ENCODE measurements around the gene MOB4.
"Not testable (repeated sequence)": the region's sequence is repeated elsewhere in the genome, so short reads cannot be mapped to it uniquely, and the experiment has no call there.

MOB4 gene

DNA sequence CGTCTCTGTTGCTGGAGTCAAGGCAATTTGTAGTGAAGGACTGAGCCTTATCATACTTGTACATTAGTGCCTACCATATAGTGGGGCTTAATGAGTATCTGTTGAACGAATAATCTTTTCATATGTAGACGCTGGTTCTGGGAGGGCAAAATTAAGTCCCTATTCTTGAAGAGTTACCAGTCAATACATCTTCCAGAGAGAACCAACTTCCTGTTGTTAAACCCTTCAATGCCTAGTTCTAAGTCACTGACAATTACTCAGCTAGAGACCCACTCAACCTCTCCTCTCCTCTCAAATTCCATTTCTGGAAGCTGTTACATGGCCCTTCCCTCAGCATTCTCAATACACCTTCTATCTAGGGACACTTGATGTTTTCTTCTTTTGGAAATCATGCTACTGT is 1.1 kb upstream of the MOB4 start:
- no peak for DNase-seq (ENCODE audit: low read depth)

- no peak for DNase-seq (ENCODE audit: low read depth)
Measured at GRCh38 chr2:197515315-197515738, 539 bp upstream of the MOB4 start.

- no peak for DNase-seq (ENCODE audit: low read depth)
Measured at GRCh38 chr2:197516393-197516761, 511 bp downstream of the MOB4 start.

DNA sequence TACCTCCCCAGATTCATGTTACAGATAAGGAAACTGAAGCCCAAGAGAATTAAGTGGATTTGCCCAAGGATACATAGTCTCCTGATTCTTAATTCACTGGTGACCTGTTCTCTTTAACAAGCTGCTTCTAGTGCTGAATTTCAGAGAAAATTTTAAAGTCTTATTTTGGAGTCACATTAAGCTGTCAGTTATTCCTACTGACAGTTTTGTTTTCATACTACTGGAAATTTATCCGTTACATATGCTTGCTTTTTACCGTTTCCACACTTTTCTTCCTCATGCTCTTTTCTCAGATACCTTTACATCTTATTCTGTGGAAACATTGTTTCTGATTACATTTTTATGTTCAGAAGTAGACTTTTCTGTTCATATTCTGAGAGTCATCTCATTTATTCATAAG is 1.3 kb downstream of the MOB4 start:
- DNase-seq (ENCODE audit: low read depth) = no peak

- DNase-seq (ENCODE audit: low read depth) = no peak
Measured at GRCh38 chr2:197538412-197538811, 22.5 kb downstream of the MOB4 start.

DNA sequence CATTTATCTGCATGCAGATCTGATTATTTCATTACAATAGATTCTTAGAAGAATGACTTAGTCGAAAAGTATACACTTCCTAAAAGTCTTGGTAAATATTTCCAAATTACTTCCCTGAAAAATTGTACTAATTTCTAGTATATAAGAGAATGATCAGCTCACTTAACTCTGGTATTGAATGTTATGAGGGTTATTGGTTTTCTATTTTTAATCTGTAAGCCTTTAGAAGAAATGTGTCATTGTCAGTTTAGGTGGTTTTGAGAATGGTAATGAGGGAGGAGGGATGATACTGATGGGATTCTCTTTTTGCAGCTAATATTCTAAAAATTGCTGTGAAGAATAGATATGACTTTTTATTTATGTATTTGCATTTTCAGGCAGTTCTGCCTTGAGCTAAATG is 23.9 kb downstream of the MOB4 start:
- no peak for DNase-seq (ENCODE audit: low read depth)

DNA sequence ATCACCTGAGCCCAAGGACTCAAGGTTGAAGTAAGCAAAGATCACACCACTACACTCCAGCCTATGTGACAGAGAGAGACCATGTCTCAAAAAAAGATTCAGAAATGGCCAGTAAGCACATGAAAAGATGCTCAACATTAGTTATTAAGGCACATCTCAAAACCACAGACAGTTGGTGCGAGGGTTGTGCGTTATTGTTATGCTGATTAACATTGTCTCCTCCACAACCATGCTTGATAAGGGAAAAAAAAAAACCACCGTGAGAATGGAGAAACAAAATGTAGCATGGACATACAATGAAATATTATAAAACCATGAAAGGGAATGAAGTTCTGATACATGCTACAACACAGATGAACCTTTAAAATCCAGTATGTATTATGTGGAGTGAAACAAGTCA is 27.3 kb downstream of the MOB4 start:
- DNase-seq (ENCODE audit: low read depth) = no peak

- no peak for DNase-seq (ENCODE audit: low read depth)
Measured at GRCh38 chr2:197547163-197547900, 31.5 kb downstream of the MOB4 start.

- no peak for DNase-seq (ENCODE audit: low read depth)
Measured at GRCh38 chr2:197548582-197548981, 32.7 kb downstream of the MOB4 start.

DNA sequence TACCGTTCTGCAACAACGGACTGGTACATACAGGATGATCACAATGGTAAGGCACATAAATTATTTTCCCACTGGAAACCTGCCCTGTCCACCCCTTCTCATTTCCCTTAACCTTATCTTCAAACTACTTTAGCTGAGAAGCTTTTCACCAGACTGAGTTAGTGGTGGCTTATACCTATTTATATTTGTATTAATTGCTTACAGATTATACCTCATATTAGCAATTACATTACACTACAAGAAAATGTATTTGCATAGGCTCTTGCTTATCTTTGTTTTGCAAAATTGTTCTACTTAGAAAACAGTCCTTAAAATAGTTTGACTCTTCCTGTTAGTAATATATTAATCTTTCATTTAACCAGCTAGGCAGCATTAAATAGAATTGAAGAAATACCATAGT is 35.4 kb downstream of the MOB4 start:
- DNase-seq (ENCODE audit: low read depth) = not testable (repeated sequence)

DNA sequence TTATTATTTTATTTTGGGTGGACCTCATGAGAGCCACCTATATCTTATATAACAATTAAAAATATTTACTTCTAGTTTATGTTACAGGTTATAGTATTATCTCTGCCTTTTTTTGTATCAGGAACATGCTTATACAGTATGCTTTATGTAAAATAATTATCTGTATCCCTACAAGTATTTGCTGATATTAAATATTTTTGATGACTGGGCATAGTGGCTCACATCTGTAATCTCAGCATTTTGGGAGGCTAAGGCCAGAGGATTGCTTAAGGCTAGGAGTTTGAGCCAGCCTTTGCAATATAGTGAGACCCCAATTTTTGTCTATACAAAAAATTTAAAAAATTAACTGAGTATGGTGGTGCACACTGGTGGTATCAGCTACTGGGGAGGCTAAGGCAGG is 39.6 kb downstream of the MOB4 start:
- no peak for DNase-seq (ENCODE audit: low read depth)

DNA sequence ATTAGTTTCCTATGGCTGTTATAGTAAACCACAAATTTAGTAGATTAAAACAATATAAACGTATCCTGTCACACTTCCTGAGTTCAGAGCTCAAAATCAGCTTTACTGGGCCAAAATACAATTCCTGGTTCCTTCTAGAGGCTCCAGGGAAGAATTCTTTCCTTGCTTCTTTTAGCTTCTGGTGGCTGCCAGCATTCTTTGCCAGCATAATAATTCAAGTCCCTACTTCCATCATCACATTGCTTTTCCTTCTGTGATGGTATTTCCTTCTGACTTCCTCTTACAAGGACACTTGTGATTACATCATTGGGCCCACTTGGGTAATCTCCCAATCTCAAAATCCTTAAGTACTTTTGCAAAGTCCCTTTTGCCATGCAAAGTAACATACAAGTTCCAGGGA is 40.6 kb downstream of the MOB4 start:
- DNase-seq (ENCODE audit: low read depth) = no peak

DNA sequence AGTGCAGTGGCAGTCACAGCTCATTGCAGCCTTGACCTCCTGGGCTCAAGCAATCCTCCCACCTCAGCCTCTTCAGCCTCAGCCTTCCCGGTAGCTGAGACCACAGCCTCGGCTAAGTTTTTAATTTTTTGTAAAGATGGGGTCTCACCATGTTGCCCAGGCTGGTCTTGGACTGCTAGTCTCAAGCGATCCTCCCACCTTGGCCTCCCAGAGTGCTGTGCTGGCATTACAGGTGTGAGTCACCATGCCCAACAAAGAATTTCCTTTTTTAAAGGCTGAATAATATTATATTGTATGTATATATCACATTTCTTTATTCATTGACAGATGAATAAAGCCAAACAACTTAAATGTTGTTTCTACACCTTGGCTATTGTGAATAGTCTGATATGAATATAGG is 42.5 kb downstream of the MOB4 start:
- DNase-seq (ENCODE audit: low read depth) = no peak

- DNase-seq (ENCODE audit: low read depth) = no peak
Measured at GRCh38 chr2:197559681-197560080, 43.8 kb downstream of the MOB4 start.

DNA sequence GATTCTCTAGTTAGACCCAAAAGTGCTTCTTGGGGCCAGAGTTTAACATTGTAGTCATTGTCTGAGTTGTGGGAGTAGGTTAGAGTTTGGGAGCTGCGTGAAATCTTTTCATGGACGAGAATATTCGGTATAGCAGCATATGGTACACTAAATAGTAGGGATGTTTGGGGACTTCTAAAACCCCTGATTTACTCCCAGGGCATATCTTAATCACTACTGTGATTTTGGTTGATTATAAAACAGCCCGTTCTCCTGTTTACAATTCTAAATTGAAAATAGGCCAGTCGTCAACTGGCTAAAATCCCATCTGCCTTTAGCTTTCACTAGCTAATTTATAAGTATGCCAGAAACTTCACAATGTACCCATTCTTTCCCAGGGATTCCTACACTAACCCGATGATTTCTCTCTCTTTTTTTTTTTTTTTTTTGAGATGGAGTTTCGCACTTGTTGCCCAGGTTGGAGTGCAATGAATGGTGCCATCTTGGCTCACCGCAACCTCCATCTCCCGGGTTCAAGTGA is 44.3 kb downstream of the MOB4 start:
- DNase-seq (ENCODE audit: low read depth) = no peak

GRCh38 chr2:197571627-197572271 is 55.9 kb downstream of the MOB4 start:
- DNase-seq (ENCODE audit: low read depth) = no peak

DNA sequence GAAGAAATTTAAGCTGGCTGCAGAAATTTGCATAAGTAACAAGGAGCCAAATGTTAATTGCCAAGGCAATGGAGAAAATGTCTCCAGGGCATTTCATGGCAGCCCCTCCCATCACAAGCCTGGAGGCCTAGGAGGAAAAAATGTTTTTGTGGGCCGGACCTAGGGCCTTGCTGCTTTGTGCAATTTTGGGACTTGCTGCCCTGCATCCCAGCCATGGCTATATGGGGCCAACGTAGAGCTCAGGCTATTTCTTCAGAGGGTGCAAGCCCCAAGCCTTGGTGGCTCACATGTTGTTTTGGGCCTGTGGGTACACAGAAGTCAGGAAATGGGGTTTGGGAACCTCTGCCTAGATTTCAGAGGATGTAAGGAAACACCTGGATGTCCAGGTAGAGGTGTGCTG is 57.7 kb downstream of the MOB4 start:
- DNase-seq (ENCODE audit: low read depth) = no peak

DNA sequence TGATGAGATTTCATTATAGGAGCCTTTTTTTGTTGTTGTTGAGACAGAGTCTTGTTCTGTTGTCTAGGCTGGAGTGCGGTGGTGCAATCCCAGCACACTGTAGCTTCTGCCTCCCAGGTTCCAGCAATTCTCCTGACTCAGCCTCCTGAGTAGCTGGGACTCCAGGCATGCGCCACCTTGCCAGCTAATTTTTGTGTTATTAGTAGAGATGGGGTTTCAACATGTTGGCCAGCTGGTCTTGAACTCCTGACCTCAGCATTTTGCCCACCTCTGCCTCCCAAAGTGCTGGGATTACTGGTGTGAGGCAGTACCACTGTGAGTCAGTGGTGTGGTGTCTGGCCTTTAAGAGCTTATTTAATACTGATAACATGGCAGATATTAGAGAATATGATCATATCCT is 60.1 kb downstream of the MOB4 start:
- DNase-seq (ENCODE audit: low read depth) = no peak

DNA sequence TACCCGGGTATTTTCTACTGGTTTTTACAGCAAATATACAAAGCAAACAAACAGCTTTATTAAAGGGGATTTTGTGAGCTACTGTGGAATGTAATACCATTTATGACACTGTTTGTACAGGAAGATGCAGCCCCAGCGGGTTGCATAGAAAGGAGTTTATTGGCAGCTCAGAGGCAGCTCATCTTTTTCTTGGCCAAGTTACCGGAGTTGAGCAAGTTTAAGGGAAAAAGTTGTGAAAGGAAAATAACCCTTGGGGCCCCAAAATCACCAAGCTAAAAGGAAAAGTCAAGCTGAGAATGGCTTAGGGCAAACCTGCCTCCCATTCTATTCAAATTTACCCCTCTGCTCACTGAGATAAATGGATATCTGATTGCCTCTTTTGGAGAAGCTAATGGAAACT is 60.8 kb downstream of the MOB4 start:
- no peak for DNase-seq (ENCODE audit: low read depth)

GRCh38 chr2:197577446-197577845 is 61.6 kb downstream of the MOB4 start:
- no peak for DNase-seq (ENCODE audit: low read depth)

- DNase-seq (ENCODE audit: low read depth) = not testable (repeated sequence)
Measured at GRCh38 chr2:197578294-197578693, 62.4 kb downstream of the MOB4 start.

DNA sequence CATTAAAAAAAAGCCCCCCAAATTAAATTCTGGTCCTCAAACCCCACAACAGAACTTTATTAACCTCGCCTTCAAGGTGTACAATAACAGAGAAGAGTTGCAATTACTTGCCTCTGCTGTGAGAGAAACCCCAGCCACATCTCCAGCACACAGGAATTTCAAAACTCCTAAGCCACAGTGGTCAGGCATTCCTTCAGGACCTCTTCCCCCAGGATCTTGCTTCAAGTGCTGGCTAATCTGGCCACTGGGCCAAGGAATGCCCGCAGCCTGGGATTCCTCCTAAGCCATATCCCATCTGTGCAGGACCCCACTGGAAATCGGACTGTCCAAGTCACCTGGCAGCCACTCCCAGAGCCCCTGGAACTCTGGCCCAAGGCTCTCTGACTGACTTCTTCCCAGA is 64.3 kb downstream of the MOB4 start:
- DNase-seq (ENCODE audit: low read depth) = not testable (repeated sequence)

GRCh38 chr2:197587255-197587654 is 71.4 kb downstream of the MOB4 start:
- DNase-seq (ENCODE audit: low read depth) = not testable (repeated sequence)
